Gastrocnemius medialis (tissue), 4 donors: Measurements from ENCODE around the gene FCRL1. TPM values are rescaled to one million over a fixed set of nuclear protein-coding genes. Genes with fewer than 3 reads are reported as not detected.

Experiments
- ATAC-seq, 2 donors: fragments of 150-250 bp; one replicate each; pipeline ENCODE4 v1.9.1; 2016
- DNase-seq, 2 donors: peaks; one replicate each; pipeline ENCODE4 v3.0.0-alpha.2; 2019
- H3K27ac ChIP-seq, 4 donors: fragments of 200-600 bp; sonication (generic); 1 replicate in 1 of 4; 2 replicates in 3 of 4; pipeline ENCODE4 v1.5.1; 2016 to 2018; ENCODE audit warnings: mild to moderate bottlenecking in 2 of 4, moderate library complexity in 1 of 4
- H3K27me3 ChIP-seq, 3 donors: fragments of 200-600 bp; sonication (generic) in 2 of 3; 1 replicate in 1 of 3; 2 replicates in 2 of 3; pipeline versions ENCODE4 v1.5.1 to v1.6.0; 2016 to 2019; ENCODE audit warnings: mild to moderate bottlenecking in 1 of 3, moderate library complexity in 1 of 3
- H3K36me3 ChIP-seq, 2 donors: fragments of 200-600 bp; sonication (generic) in 1 of 2; one replicate each; pipeline ENCODE4 v1.5.1; 2017 to 2018
- H3K4me1 ChIP-seq, 2 donors: fragments of 200-600 bp; sonication (generic) in 1 of 2; one replicate each; pipeline ENCODE4 v1.5.1; 2016 to 2017; ENCODE audit warnings: mild to moderate bottlenecking in 2 of 2
- H3K4me3 ChIP-seq, 4 donors: fragments of 200-600 bp; sonication (generic) in 3 of 4; 1 replicate in 1 of 4; 2 replicates in 3 of 4; pipeline ENCODE4 v1.5.1; 2016 to 2019; ENCODE audit warnings: mild to moderate bottlenecking in 2 of 4
- H3K9me3 ChIP-seq, 3 donors: fragments of 200-600 bp; sonication (generic) in 2 of 3; 1 replicate in 1 of 3; 2 replicates in 2 of 3; pipeline ENCODE4 v1.5.1; 2016 to 2019
- POLR2A ChIP-seq, 2 donors: fragments of 450-650 bp; IDR thresholded peaks; one replicate each; pipeline ENCODE4 v1.6.1; 2017; ENCODE audit warnings: antibody characterized with exemption in 2 of 2, mild to moderate bottlenecking in 2 of 2, moderate library complexity in 2 of 2
- in situ Hi-C, 4 donors: fragments of 200-750 bp; cut with MboI; loops; one replicate each; pipeline versions ENCODE4 v1.15.0 to v1.8.0; 2017; ENCODE audit warnings: low sequenced_read_pairs in 4 of 4
- intact Hi-C: fragments of 100-400 bp; cut with DNase I; formaldehyde crosslinking; loops from one replicate; pipeline ENCODE4 v1.15.1; 2023; ENCODE audit warnings: low total_unique reads
- total RNA-seq, 4 donors: library from RNA; depleted of rRNA; stranded (reverse); fragments of >200 nt; gene quantifications; one replicate each; pipeline versions ENCODE4 v1.1.0 to v1.2.3, GENCODE V29; 2016
- TF ChIP-seq, protein P1 (sequence below), 5 experiments: fragments of 450-650 bp in 3 of 5; fragments of 200-600 bp in 2 of 5; sonication (generic) in 2 of 5; IDR thresholded peaks in 4 of 5; conservative IDR thresholded peaks in 1 of 5; 1 replicate in 4 of 5; 2 replicates in 1 of 5; pipeline ENCODE4 v1.5.1; 2016 to 2019; ENCODE audit warnings: antibody characterized with exemption in 5 of 5, mild to moderate bottlenecking in 3 of 5, moderate library complexity in 3 of 5

FCRL1 gene
- total RNA-seq, 4 donors from 2014 or later: not detected

DNA sequence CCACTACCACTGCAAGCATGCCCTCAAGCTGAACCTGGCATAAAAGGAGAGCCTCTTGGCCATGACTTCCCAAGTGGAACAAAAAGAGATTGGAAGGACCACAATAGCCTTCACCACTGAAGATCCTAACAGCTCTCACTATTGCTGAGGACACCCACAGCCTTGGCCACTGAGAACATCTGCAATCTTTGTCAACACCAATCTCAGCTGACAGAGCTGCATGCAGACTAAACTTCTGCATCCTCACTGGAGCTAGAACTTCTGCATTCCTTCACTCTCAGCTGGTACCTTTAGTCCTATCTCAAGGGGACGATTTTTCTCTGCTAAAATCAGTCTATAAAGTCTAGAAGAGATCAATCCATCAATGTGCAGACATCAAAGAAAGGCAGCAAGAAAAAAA is 34.7 kb downstream of the FCRL1 start:
- no peaks in the 10 kb centered on the region for H3K27me3 ChIP-seq
- H3K27ac ChIP-seq: no peak overlapping the region
- no peaks in the 10 kb centered on the region for H3K9me3 ChIP-seq
- H3K4me3 ChIP-seq: no peak overlapping the region
- H3K36me3 ChIP-seq: no peaks in the 10 kb centered on the region
- in situ Hi-C loops (no loop called here), intact Hi-C loops (no loop called here)
- ATAC-seq (no peak), DNase-seq (no peak)
- TF ChIP-seq, protein P1, sequence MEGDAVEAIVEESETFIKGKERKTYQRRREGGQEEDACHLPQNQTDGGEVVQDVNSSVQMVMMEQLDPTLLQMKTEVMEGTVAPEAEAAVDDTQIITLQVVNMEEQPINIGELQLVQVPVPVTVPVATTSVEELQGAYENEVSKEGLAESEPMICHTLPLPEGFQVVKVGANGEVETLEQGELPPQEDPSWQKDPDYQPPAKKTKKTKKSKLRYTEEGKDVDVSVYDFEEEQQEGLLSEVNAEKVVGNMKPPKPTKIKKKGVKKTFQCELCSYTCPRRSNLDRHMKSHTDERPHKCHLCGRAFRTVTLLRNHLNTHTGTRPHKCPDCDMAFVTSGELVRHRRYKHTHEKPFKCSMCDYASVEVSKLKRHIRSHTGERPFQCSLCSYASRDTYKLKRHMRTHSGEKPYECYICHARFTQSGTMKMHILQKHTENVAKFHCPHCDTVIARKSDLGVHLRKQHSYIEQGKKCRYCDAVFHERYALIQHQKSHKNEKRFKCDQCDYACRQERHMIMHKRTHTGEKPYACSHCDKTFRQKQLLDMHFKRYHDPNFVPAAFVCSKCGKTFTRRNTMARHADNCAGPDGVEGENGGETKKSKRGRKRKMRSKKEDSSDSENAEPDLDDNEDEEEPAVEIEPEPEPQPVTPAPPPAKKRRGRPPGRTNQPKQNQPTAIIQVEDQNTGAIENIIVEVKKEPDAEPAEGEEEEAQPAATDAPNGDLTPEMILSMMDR (IDR thresholded peaks at IDR 0.05 in 4 of 5, conservative IDR thresholded peaks at IDR 0.05 in 1 of 5): no peak
- TF ChIP-seq POLR2A (IDR thresholded peaks at IDR 0.05): no peak
- H3K4me1 ChIP-seq: no peaks in the 10 kb centered on the region

DNA sequence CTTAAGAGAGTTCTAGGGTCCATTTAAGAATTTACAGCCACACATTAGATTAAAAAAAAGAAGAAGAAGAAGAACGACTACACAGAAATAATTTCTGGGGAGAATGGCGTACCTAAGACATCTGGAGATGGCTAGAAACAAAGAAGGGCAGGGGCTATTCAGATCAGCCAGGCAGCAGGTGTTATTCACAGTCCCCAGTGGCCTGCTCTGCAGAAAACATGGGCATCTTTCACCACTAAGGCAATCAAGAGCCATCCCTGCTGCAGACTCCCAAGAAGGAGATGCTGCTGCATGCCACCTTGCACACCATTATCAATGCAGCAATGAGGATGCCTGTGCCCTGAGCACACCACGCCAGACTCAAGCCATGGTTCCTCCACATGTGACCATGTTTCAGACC is 35.1 kb downstream of the FCRL1 start:
- Histone ChIP-seq H3K9me3 (no peaks in the 10 kb centered on the region), H3K4me3 (no peak overlapping the region), H3K36me3 (no peaks in the 10 kb centered on the region), H3K4me1 (no peaks in the 10 kb centered on the region), H3K27ac (no peak overlapping the region), H3K27me3 (no peaks in the 10 kb centered on the region)
- ATAC-seq (no peak), DNase-seq (no peak)
- in situ Hi-C loops (no loop called here), intact Hi-C loops (no loop called here)
- TF ChIP-seq, protein P1 (IDR thresholded peaks at IDR 0.05 in 4 of 5, conservative IDR thresholded peaks at IDR 0.05 in 1 of 5): no peak
- TF ChIP-seq POLR2A (IDR thresholded peaks at IDR 0.05): no peak

DNA sequence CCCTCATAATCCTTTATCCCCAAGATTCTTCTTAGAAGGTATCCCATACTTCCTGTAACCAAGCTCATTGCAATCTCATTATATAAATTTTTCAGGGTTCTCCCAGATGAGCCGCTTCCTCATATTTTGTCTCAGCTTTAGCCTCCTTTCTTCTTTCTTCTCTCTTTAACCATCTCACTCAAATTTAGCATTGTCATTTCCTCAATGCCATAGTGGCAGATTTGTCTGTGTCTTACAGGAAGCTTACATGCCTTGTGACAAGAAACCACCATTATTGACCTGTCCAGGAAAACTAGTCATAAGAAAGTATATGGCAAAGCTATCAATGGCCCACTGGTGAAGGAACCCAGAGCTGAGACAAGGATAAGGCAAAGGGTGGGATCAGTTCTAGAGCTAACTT is 37.0 kb downstream of the FCRL1 start:
- intact Hi-C loops (no loop called here), in situ Hi-C loops (no loop called here)
- H3K4me1 ChIP-seq: no peaks in the 10 kb centered on the region
- no peaks in the 10 kb centered on the region for H3K36me3 ChIP-seq
- H3K4me3 ChIP-seq: no peak overlapping the region
- DNase-seq: no peak
- no peaks in the 10 kb centered on the region for H3K27me3 ChIP-seq
- TF ChIP-seq, protein P1 (IDR thresholded peaks at IDR 0.05 in 4 of 5, conservative IDR thresholded peaks at IDR 0.05 in 1 of 5): no peak
- TF ChIP-seq POLR2A (IDR thresholded peaks at IDR 0.05): no peak
- H3K27ac ChIP-seq: no peak overlapping the region
- no peaks in the 10 kb centered on the region for H3K9me3 ChIP-seq
- ATAC-seq: no peak

DNA sequence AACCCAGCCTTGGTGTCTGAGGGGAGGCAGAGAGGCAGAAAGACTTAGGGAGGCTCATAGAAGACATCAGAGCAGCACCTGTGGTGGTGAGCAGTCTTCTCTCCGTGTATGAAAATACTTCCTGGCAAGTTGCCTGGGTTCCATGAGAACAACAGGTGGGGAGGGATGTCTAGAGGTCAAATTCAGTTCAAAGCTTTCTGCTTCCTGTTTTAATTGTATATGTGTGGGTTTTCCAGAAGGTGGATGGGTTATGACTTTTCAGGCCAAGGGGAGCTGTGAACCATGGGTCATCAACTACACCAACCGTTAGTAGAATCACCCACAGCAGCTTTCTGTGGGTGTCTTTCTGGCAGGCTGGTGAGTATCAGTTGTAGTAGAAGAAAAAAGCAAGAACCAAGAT is 38.9 kb downstream of the FCRL1 start:
- in situ Hi-C loops (no loop called here), intact Hi-C loops (no loop called here)
- Histone ChIP-seq H3K9me3 (no peaks in the 10 kb centered on the region), H3K27ac (no peak overlapping the region), H3K4me1 (no peaks in the 10 kb centered on the region), H3K36me3 (no peaks in the 10 kb centered on the region), H3K4me3 (no peak overlapping the region), H3K27me3 (no peaks in the 10 kb centered on the region)
- TF ChIP-seq POLR2A (IDR thresholded peaks at IDR 0.05): no peak
- TF ChIP-seq, protein P1 (IDR thresholded peaks at IDR 0.05 in 4 of 5, conservative IDR thresholded peaks at IDR 0.05 in 1 of 5): no peak
- DNase-seq (no peak), ATAC-seq (no peak)

DNA sequence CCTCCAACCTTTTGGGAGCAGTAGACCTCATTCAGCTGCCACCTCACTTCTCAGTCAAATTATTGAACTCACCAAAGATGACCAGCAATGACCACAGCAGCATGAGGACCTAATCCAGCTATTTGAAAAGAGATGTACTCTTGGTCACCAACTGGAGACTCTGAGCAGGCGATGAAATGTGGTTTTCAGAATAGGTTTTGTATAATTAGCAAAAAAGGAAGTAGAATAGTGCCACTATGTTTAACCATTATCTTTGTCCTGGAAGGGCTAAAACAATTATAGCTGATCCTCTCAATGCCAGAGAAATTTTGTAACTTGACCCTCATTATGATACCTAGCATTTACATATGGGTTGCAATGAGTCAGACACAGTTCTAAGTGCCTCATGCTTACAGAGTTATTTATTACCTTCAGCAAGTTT is 42.9 kb downstream of the FCRL1 start, which contains the start of gene FCRL2:
TSS of gene FCRL2 (minus strand) at position 162 of the 421 bp plus-strand sequence. CDS start at position 103, 59 bp downstream.
- DNase-seq (no peak), ATAC-seq (no peak)
- intact Hi-C loops (no loop called here), in situ Hi-C loops (no loop called here)
- no peak within 1 kb of the TSS for H3K4me3 ChIP-seq
- H3K27ac ChIP-seq: no peak within 1 kb of the TSS
- H3K27me3 ChIP-seq: no peaks in the 10 kb centered on the region
- no peaks in the 10 kb centered on the region for H3K4me1 ChIP-seq
- TF ChIP-seq, protein P1 (IDR thresholded peaks at IDR 0.05 in 4 of 5, conservative IDR thresholded peaks at IDR 0.05 in 1 of 5): no peak
- TF ChIP-seq POLR2A (IDR thresholded peaks at IDR 0.05): no peak
- H3K36me3 ChIP-seq: no peaks in the 10 kb centered on the region
- no peaks in the 10 kb centered on the region for H3K9me3 ChIP-seq
